Mesodermal cell (in vitro differentiated cells): ENCODE measurements around the gene ZSCAN10.
"Not testable (repeated sequence)": the region's sequence is repeated elsewhere in the genome, so short reads cannot be mapped to it uniquely, and the experiment has no call there.

ENCODE experiments used
- H3K27ac ChIP-seq: 2 replicates; pipeline ENCODE4 v1.7.0; 2013; ENCODE audit warnings: mild to moderate bottlenecking, low read depth, low read length, moderate library complexity; ENCODE audit not compliant: severe bottlenecking
- H3K36me3 ChIP-seq: 2 replicates; pipeline ENCODE4 v1.7.1; 2013; ENCODE audit warnings: mild to moderate bottlenecking, low read length, moderate library complexity; ENCODE audit not compliant: control insufficient read depth, insufficient read depth
- H3K4me1 ChIP-seq: one replicate; pipeline ENCODE4 v1.7.1; 2013; ENCODE audit warnings: mild to moderate bottlenecking, low read length; ENCODE audit not compliant: insufficient read depth, control insufficient read depth, poor library complexity, severe bottlenecking
- H3K4me3 ChIP-seq: 2 replicates; pipeline ENCODE4 v1.7.0; 2013; ENCODE audit warnings: low read length, control low read depth, mild to moderate bottlenecking; ENCODE audit not compliant: insufficient read depth, poor library complexity, severe bottlenecking; ENCODE audit errors: extremely low read depth
- H3K9me3 ChIP-seq: 2 replicates; pipeline ENCODE4 v1.7.1; 2013; ENCODE audit warnings: mild to moderate bottlenecking, low read length, moderate library complexity; ENCODE audit not compliant: control insufficient read depth
- WGBS, 2 experiments: methylation state at CpG; one replicate each; pipeline ENCODE4 v1.1.5; 2013; ENCODE audit warnings: missing lambda C conversion rate in 2 of 2; ENCODE audit not compliant: insufficient coverage in 2 of 2; 5-methylcytosine and 5-hydroxymethylcytosine counted together

The ZSCAN10 gene

GRCh38 chr16:3069146-3069545 is 29.9 kb downstream of the ZSCAN10 start:
- not testable (repeated sequence) for H3K4me3 ChIP-seq, H3K9me3 ChIP-seq, H3K36me3 ChIP-seq, H3K4me1 ChIP-seq, H3K27ac ChIP-seq
- 95 to 100% methylated on average over 8 to 9 of the region's 11 CpGs for WGBS, 2 experiments

- H3K4me1 ChIP-seq = no peaks in the 10 kb centered on the region
- no peaks in the 10 kb centered on the region for H3K9me3 ChIP-seq
- H3K4me3 ChIP-seq = no peak overlapping the region
- H3K36me3 ChIP-seq = no peaks in the 10 kb centered on the region
- no peak overlapping the region for H3K27ac ChIP-seq
- WGBS, 2 experiments = 83 to 100% methylated on average over 1 of the region's 4 CpGs
Observed at GRCh38 chr16:3068487-3068886, 30.6 kb downstream of the ZSCAN10 start.

DNA sequence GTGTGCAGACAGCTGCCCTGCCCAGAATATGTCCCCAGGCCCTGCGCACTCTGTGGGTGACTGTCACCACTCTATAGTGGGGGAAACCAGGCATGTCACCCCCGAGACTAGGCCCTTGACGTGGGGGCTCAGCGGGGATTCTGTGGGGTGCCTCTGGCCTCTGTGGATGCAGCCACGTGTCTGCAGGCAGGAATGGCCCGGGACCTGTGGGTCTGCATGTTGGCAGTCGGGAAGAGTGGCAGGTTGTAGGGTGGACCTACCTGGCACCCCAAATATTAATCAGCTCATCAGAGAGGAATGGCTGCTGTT is 32.7 kb downstream of the ZSCAN10 start:
- H3K4me3 ChIP-seq = no peak overlapping the region
- H3K4me1 ChIP-seq = no peaks in the 10 kb centered on the region
- no peak overlapping the region for H3K27ac ChIP-seq
- H3K9me3 ChIP-seq = no peaks in the 10 kb centered on the region
- 92 to 95% methylated on average over 4 to 7 of the region's 7 CpGs for WGBS, 2 experiments
- H3K36me3 ChIP-seq = no peaks in the 10 kb centered on the region

- H3K9me3 ChIP-seq = no peaks in the 10 kb centered on the region
- no peak overlapping the region for H3K27ac ChIP-seq
- H3K36me3 ChIP-seq = no peaks in the 10 kb centered on the region
- no peaks in the 10 kb centered on the region for H3K4me1 ChIP-seq
- 90 to 95% methylated on average over 19 to 25 of the region's 26 CpGs for WGBS, 2 experiments
- H3K4me3 ChIP-seq = no peak overlapping the region
Observed at GRCh38 chr16:3065742-3066439, 33.2 kb downstream of the ZSCAN10 start.

DNA sequence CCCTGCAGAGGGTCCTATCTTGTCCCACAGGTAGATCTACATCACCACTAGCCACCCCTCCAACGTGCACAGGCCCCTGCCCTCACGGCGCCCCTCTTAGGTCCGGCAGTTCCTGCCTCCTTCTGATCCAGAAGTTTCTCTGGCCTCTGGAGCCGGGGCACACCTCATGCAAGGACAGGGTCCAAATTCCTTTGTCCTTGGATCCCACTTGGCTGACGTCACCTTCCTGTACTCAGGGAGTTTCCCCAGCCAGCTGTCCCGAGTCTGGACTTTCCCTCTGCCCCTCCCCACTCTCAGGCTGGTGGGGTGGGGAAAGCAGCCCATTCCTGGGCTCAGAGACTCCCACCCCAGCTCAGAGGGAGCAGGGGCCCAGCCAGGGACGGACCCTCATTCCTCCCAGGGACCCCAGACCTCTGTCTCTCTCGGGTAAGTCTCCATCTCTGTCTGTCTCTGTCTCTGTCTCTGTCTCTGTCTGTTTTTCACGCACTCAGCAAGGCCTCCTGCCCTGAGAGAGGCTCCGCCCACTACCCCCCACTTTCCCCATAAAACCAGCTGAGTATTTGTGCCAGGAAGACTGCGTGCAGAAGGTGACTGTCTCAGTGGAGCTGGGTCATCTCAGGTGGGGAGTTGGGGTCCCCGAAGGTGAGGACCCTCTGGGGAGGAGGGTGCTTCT is 33.9 kb downstream of the ZSCAN10 start, which contains the start of gene IL32:
Gene IL32 (plus strand): TSS at position 572 of the 673 bp plus-strand sequence. CDS start 172 bp downstream, outside the sequence.
- Histone ChIP-seq H3K4me3 (no peak within 1 kb of the TSS), H3K27ac (no peak within 1 kb of the TSS), H3K9me3 (no peaks in the 10 kb centered on the region), H3K4me1 (peaks cover 4% of the 10 kb centered on the region), H3K36me3 (no peaks in the 10 kb centered on the region)
- WGBS, 2 experiments = 81 to 92% methylated on average over 8 to 9 of the region's 13 CpGs

DNA sequence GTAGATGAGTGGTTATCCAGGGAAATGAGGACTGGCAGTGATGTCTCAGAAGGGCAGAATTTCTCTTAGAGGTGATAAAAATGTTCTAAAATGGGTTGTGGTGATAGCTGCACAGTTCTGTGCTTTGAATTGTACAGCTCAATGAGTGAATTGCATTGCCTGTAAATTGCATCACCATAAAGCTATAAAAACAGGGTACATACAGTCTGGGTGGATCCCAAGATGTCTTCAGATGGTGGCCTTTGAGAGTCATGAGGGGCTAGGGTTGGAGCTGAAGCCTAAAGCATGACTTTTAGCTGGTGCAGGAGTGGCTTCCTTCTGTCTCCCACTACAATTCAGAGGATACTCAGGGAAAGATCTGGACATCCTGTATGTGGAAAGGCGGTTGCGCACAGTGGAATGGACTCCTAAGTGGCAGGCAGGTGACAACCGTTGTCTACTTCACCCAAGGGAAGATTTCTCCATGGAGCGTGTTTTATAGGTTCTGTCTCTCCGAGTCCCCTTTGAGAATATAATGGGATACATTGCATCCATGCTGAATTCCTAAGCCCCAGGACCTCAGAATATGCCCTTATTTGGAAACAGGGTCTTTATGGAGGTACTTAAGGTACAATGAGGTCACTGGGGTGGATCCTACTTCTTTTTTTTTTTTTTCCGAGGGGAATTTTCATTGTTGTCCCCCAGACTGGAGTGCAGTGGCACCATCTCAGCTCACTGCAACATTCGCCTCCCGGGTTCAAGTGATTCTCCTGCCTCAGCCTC is 35.3 kb downstream of the ZSCAN10 start:
- peaks cover 12% of the 10 kb centered on the region for H3K4me1 ChIP-seq
- 86 to 89% methylated on average over 5 to 8 of the region's 8 CpGs for WGBS, 2 experiments
- no peak overlapping the region for H3K4me3 ChIP-seq
- H3K36me3 ChIP-seq = no peaks in the 10 kb centered on the region
- H3K9me3 ChIP-seq = no peaks in the 10 kb centered on the region
- no peak overlapping the region for H3K27ac ChIP-seq

GRCh38 chr16:3062553-3062952 is 36.5 kb downstream of the ZSCAN10 start:
- Histone ChIP-seq H3K27ac (no peak overlapping the region), H3K36me3 (no peaks in the 10 kb centered on the region), H3K4me1 (peaks cover 15% of the 10 kb centered on the region), H3K4me3 (no peak overlapping the region), H3K9me3 (no peaks in the 10 kb centered on the region)
- WGBS, 2 experiments = 96 to 97% methylated on average over 5 of the region's 6 CpGs

DNA sequence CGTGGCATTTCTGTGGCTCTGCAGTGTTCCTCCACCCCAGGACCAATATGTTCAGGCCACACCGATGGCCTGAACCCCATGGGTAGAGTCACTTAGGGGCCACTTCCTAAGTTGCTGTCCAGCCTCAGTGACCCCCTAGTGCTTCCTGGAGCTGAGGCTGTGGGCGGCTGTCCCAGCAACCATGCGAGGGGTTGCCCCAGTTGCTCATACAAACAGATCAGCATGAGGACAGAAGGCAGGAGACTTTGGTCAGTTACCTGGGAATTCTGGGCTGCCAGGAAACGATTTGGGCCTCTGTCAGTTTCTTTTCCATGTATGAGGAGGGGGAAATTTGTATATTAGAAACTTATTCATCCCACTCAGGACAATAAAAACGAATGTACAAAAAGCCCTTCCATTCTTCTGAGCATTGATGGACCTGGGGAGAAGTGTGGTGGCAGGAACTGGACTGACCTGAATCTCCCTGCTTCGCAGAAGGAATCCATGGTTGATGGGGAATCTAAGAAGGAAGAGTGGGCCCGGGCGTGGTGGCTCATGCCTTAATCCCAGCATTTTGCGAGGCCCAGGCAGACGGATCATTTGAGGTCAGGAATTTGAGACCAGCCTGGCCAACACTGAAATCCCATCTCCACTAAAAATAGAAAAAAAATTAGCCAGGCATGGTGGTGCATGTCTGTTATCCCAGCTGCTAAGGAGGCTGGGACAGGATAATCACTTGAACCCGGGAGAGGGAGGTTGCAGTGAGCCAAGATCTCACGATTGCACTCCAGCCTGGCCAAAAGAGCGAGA is 38.6 kb downstream of the ZSCAN10 start:
- Histone ChIP-seq H3K4me3 (no peak overlapping the region), H3K27ac (no peak overlapping the region), H3K9me3 (no peaks in the 10 kb centered on the region), H3K4me1 (peaks cover 15% of the 10 kb centered on the region), H3K36me3 (no peaks in the 10 kb centered on the region)
- WGBS, 2 experiments = 92 to 95% methylated on average over 9 to 10 of the region's 14 CpGs

GRCh38 chr16:3059723-3060242 is 39.3 kb downstream of the ZSCAN10 start:
- H3K4me3 ChIP-seq = peak overlapping the region; percentile 69
- H3K4me1 ChIP-seq = peaks cover 15% of the 10 kb centered on the region
- H3K27ac ChIP-seq = peak overlapping the region; percentile 91
- H3K9me3 ChIP-seq = no peaks in the 10 kb centered on the region
- 72 to 79% methylated on average over 6 of the region's 9 CpGs for WGBS, 2 experiments
- H3K36me3 ChIP-seq = no peaks in the 10 kb centered on the region

DNA sequence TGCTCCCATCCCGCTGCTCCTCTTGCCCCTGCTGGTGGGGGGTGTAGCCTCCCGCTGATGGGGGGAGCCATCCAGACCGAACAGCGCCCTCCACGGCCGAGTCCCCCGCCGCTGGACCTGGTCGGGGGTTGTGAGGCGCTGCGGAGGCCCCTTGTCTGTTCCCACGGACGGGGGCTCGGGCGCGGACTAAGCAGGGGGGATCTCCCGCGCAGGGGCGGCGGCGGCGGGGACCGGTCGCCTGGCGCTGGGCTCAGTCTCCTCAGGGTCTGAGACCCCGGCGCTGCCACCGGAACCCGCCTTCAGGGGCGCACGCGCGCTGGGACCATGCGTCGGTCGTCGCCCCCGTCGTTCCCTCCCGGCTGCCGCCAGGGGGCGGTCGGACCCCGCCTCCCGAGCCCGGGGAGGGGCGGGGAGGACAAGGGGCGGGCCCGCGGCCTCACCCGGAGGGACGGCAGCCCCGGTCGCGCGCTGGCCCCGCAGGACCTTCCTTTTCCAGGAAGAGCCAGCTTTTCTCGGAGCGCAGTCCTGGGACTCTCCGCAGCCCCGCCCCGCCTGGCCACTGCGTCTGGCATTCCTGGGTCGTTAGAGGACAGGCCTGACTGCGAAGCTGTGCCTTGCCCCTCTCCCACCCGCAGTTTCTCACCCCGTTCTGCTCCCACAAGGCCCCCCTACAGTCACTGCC is 39.9 kb downstream of the ZSCAN10 start:
- peaks cover 15% of the 10 kb centered on the region for H3K4me1 ChIP-seq
- WGBS, 2 experiments = 1 to 2% methylated on average over 50 to 63 of the region's 67 CpGs
- no peaks in the 10 kb centered on the region for H3K36me3 ChIP-seq
- H3K9me3 ChIP-seq = no peaks in the 10 kb centered on the region
- H3K4me3 ChIP-seq = peak overlapping the region; percentile 69
- peak overlapping the region; percentile 91 for H3K27ac ChIP-seq
